ENCODE measurements around the gene TMEM181.

DNA sequence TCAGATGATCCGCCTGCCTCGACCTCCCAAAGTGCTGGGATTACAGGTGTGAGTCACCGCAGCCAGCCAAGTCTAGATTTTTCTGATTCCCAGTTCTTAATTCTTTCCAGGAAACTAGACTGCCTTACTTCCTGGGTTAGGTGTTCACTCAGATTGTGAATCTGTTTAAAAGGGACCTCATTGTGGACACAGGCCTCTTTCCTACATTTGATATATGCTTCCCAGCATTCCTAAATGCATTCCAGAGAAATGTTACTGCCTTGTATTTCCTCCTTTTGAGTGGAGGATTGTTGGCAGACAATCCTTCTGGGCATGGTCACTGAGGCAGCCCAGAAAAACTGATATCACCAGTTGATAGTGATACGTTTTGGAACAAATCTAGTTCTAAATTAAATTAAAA is 15.7 kb downstream of the TMEM181 start:
- TF ChIP-seq FOXM1 (IDR thresholded peaks at IDR 0.05; ENCODE audit: low read depth) = no peak
- TF ChIP-seq, protein P1, sequence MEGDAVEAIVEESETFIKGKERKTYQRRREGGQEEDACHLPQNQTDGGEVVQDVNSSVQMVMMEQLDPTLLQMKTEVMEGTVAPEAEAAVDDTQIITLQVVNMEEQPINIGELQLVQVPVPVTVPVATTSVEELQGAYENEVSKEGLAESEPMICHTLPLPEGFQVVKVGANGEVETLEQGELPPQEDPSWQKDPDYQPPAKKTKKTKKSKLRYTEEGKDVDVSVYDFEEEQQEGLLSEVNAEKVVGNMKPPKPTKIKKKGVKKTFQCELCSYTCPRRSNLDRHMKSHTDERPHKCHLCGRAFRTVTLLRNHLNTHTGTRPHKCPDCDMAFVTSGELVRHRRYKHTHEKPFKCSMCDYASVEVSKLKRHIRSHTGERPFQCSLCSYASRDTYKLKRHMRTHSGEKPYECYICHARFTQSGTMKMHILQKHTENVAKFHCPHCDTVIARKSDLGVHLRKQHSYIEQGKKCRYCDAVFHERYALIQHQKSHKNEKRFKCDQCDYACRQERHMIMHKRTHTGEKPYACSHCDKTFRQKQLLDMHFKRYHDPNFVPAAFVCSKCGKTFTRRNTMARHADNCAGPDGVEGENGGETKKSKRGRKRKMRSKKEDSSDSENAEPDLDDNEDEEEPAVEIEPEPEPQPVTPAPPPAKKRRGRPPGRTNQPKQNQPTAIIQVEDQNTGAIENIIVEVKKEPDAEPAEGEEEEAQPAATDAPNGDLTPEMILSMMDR (IDR thresholded peaks at IDR 0.05) = no peak
- TF ChIP-seq, protein P2, sequence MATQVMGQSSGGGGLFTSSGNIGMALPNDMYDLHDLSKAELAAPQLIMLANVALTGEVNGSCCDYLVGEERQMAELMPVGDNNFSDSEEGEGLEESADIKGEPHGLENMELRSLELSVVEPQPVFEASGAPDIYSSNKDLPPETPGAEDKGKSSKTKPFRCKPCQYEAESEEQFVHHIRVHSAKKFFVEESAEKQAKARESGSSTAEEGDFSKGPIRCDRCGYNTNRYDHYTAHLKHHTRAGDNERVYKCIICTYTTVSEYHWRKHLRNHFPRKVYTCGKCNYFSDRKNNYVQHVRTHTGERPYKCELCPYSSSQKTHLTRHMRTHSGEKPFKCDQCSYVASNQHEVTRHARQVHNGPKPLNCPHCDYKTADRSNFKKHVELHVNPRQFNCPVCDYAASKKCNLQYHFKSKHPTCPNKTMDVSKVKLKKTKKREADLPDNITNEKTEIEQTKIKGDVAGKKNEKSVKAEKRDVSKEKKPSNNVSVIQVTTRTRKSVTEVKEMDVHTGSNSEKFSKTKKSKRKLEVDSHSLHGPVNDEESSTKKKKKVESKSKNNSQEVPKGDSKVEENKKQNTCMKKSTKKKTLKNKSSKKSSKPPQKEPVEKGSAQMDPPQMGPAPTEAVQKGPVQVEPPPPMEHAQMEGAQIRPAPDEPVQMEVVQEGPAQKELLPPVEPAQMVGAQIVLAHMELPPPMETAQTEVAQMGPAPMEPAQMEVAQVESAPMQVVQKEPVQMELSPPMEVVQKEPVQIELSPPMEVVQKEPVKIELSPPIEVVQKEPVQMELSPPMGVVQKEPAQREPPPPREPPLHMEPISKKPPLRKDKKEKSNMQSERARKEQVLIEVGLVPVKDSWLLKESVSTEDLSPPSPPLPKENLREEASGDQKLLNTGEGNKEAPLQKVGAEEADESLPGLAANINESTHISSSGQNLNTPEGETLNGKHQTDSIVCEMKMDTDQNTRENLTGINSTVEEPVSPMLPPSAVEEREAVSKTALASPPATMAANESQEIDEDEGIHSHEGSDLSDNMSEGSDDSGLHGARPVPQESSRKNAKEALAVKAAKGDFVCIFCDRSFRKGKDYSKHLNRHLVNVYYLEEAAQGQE (IDR thresholded peaks at IDR 0.05; ENCODE audit: low read depth, low read length) = no peak
